Breast epithelium (tissue), 3 donors: ENCODE results near the gene BRD4.

Experiments used
- CTCF ChIP-seq, 3 donors: fragments of 450-650 bp; IDR thresholded peaks; one replicate each; pipeline ENCODE4 v1.5.1; 2016 to 2017; ENCODE audit warnings: antibody characterized with exemption in 3 of 3, mild to moderate bottlenecking in 3 of 3, moderate library complexity in 3 of 3
- POLR2A ChIP-seq: fragments of 450-650 bp; IDR thresholded peaks from one replicate; pipeline ENCODE4 v1.6.1; 2016; ENCODE audit warnings: antibody characterized with exemption, mild to moderate bottlenecking, moderate library complexity
- POLR2AphosphoS5 ChIP-seq, 3 donors: sonication (generic); formaldehyde crosslinking; IDR thresholded peaks; one replicate each; pipeline ENCODE4 v1.6.1; 2017; ENCODE audit warnings: antibody characterized with exemption in 3 of 3

DNA sequence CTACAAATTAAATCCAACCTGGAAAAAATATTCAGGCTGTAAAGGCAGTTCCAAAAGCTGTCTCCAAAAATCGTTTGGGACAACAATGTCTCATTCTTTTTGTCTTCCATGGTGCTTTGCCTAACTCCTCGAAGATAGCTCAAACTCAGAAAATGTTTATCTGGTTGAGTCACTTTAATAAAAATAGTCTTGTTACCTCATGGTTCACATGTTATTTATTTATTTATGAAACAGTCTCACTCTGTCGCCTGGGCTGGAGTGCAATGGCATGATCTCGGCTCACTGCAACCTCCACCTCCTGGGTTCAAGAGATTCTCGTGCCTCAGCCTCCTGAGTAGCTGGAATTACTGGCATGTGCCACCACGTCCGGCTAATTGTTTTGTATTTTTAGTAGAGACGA is 4.9 kb upstream of the BRD4 start:
- TF ChIP-seq CTCF (IDR thresholded peaks at IDR 0.05) (no peak), POLR2A (no peak), POLR2AphosphoS5 (IDR thresholded peaks at IDR 0.05) (no peak)
